GM12801 (cell line): ENCODE results near the gene CAPN5.
A peak's percentile ranks its signal among the peaks of the same experiment; 100 is the strongest.

Experiments
- TF ChIP-seq, protein P1 (sequence below): IDR thresholded peaks from one replicate; pipeline ENCODE4 v1.5.1; 2011; ENCODE audit warnings: control low read depth; ENCODE audit not compliant: insufficient read length; ENCODE audit errors: extremely low read depth

CAPN5 gene

DNA sequence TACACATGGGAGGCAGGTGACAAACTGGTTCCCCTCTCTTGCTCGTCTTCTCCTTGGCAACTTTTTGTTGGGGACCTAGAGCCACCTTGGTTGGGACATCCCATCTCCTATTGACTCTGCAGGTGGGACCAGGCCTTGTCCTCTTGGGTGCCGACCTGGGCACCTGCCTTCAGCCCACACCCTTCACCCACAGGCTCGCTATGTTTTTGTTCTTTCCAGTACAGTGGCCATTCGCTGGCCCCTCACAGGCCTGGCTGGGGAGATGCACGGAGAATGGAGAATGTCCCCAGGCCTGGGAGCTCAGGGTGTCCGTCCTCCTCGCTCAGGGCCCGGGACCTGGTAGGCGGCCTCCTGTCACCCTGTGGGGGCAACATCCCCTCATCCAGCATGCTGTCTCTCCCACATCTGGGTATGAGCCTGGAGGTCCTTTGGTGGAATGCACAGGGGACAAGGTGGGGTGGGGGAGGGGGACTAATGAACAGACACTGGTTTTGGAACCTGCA is 21.0 kb downstream of the CAPN5 start:
- TF ChIP-seq, protein P1, sequence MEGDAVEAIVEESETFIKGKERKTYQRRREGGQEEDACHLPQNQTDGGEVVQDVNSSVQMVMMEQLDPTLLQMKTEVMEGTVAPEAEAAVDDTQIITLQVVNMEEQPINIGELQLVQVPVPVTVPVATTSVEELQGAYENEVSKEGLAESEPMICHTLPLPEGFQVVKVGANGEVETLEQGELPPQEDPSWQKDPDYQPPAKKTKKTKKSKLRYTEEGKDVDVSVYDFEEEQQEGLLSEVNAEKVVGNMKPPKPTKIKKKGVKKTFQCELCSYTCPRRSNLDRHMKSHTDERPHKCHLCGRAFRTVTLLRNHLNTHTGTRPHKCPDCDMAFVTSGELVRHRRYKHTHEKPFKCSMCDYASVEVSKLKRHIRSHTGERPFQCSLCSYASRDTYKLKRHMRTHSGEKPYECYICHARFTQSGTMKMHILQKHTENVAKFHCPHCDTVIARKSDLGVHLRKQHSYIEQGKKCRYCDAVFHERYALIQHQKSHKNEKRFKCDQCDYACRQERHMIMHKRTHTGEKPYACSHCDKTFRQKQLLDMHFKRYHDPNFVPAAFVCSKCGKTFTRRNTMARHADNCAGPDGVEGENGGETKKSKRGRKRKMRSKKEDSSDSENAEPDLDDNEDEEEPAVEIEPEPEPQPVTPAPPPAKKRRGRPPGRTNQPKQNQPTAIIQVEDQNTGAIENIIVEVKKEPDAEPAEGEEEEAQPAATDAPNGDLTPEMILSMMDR, result no peak

DNA sequence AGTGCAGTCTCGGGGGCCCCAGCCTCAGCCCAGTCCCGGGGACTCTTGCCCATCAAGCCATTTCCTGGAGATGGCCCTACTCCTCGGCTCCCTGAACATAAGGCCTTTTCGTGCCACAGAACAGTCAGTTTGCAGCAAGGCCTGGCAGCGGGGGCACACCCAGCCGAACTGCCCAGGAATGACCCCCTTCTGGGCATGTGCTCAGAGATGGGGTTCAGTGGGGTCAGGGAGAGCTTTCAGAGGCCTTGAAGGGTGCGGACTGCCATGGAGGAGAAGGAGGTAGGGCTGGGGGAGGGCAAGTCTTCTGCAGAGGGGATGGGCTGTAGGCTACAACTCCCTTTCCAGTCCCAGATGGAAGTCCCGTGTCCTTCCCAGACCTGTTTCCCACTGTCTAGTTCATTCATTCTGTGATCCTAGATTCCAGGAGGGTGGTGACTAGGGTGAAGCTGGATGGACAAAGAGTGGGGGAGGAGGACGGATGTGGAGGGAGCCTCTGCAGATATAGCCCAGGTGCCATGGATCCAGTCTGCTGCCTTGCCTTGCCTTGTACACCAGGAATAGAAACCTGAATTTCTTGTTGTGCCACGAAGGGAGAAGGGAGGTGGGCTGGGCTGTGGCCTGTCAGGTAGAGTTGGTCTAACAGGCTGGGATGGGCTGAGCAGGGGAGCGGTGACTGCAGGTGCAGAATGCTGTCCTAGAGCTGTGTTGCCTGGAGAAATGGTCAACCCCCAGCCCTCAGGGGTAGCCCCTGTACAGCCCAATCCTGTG is 21.6 kb downstream of the CAPN5 start:
- TF ChIP-seq, protein P1, result no peak

- TF ChIP-seq, protein P1, result no peak
These were observed 22.3 kb downstream of the CAPN5 start for GRCh38 chr11:77089004-77089545.

DNA sequence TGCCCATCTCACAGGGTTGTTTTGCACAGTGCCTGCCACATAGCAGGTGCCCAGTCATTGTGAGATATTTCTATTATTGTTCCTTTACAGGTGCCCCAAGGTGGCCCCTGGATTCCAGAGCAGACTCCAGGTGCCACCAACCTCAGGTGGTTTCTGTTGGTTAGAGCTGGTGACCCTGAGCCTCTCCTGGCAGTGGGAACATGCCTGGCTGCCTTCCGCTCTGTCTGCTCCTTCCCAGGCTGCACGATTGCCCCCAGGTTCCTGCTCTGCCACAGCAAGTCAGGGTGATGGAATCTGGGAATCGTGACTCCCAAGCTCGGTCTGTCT is 23.2 kb downstream of the CAPN5 start:
- TF ChIP-seq, protein P1, result no peak

DNA sequence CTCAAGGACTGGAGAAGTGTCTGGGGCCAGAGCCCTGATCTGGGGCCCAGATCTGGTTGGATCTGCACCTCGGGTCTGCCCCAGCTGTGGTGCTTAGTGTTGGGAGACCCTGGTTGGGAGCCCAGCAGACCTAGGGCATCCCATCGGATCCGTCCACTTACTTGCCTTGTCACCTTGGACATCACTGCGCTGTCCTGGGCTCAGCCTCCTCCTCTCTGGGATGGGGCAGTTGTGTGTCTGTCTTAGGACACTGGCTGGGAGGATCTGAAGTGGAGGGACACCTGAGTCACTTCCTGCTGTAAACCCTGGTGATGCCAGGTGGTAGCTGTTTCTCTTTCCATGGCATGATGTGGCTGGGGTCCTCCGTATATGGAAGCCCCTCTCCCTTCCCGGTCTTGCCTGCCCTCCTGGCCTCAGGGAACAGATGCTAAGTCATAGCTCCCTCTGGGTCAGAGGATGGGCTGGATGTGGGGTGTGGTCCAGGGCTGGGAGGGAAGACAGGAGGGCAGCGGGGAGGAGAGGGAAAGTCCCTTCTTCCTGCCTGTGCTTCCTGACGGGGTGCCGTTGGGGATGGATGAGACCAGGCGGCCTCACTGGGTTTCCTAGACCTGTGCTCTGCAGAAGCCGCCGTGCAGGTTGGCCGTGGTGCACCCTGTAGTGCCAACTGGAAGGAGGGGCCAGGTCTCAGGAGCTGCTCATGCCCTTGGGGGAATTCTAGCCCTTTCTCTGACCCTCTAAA is 23.8 kb downstream of the CAPN5 start:
- TF ChIP-seq, protein P1, result no peak

DNA sequence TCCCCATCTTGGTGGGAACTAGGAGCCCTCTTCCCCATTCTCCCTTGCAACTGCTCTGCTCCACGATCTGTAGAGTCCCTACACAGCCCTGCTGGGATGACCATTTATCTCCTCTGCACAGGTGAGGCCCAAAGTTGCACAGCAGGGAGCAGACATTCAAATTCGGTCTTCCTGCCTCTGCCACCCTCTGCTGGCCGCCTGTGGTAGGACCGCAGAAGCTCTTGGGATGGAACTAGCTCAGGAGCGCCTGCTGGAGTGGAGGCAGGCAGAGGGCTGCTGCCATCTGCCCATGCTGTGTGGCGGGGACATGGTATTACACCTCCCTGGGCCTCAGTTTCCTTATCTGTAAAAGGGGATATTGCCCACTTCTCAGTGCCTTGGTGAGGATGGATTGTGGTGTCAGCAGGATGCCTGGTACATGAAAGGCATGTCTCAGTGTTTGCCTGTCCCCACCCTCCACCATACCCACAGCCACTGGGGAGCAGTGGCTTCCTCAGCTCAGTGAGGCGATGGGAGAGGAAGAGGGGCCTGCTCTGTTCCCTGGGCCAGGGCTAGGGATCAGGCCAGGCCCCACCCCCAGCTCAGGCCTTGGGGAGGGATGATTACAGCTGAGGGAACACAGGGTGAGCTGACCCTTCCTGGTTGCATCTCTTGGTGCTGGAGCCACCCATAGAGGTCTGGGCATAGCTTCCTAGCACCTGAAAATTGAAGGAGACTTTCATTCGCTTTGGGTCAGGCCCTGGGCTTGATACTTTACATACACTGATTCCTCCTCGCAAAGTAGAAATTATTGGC is 24.6 kb downstream of the CAPN5 start:
- TF ChIP-seq, protein P1, result peak; percentile 88

GRCh38 chr11:77092382-77092781 is 25.6 kb downstream of the CAPN5 start:
- TF ChIP-seq, protein P1, result no peak
